OCI-LY1 (cell line): ENCODE results near the gene ACVR2A.

Experiments
- EZH2 ChIP-seq: fragments of 200-600 bp; sonication (generic), shearing (Covaris generic); IDR thresholded peaks from 2 replicates; pipeline ENCODE4 v1.8.0; 2017; ENCODE audit warnings: borderline replicate concordance, mixed run types, mild to moderate bottlenecking, antibody characterized with exemption, low read length, moderate library complexity, mixed read lengths
- TF ChIP-seq, protein P1 (sequence below): fragments of 200-600 bp; sonication (generic), shearing (Covaris generic); IDR thresholded peaks from 2 replicates; pipeline ENCODE4 v1.5.1; 2017; ENCODE audit warnings: mild to moderate bottlenecking, antibody characterized with exemption, low read length, moderate library complexity, mixed read lengths

DNA sequence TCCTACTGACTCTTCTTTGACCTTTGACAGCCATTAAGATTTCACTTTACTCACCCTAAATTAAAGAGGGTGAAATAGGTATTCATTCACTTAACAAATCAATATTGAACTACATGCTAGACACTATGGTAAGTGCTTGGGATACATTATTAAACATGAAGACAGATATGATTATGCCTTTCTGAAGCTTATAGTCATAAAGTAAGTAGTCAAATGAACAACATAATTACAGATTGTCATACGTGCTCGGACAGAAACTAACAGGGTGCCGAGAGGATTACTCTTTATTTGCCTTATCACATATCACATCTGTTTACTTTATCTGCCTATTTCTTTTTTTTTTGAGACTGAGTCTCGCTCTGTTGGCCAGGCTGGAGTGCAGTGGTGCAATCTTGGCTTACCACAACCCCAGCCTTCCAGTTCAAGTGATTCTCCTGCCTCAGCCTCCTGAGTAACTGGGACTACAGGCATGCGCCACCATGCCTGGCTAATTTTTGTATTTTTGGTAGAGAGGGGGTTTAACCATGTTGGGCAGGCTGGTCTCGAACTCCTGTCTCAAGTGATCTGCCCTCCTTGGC, 9.8 kb downstream of the ACVR2A start:
- TF ChIP-seq, protein P1, sequence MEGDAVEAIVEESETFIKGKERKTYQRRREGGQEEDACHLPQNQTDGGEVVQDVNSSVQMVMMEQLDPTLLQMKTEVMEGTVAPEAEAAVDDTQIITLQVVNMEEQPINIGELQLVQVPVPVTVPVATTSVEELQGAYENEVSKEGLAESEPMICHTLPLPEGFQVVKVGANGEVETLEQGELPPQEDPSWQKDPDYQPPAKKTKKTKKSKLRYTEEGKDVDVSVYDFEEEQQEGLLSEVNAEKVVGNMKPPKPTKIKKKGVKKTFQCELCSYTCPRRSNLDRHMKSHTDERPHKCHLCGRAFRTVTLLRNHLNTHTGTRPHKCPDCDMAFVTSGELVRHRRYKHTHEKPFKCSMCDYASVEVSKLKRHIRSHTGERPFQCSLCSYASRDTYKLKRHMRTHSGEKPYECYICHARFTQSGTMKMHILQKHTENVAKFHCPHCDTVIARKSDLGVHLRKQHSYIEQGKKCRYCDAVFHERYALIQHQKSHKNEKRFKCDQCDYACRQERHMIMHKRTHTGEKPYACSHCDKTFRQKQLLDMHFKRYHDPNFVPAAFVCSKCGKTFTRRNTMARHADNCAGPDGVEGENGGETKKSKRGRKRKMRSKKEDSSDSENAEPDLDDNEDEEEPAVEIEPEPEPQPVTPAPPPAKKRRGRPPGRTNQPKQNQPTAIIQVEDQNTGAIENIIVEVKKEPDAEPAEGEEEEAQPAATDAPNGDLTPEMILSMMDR = no peak
- no peak for TF ChIP-seq EZH2
